NCI-H2107 treated with DMSO at 0.1 percent for 48 hours (cell line): Measurements from ENCODE around the gene TBX10.
"Not testable (repeated sequence)": the region's sequence is repeated elsewhere in the genome, so short reads cannot be mapped to it uniquely, and the experiment has no call there.

ENCODE experiments used
- DNase-seq: peaks from one replicate; lab custom pipeline; 2025; ENCODE audit not compliant: unreplicated experiment; lab: John Stamatoyannopoulos, UW

The TBX10 gene

DNA sequence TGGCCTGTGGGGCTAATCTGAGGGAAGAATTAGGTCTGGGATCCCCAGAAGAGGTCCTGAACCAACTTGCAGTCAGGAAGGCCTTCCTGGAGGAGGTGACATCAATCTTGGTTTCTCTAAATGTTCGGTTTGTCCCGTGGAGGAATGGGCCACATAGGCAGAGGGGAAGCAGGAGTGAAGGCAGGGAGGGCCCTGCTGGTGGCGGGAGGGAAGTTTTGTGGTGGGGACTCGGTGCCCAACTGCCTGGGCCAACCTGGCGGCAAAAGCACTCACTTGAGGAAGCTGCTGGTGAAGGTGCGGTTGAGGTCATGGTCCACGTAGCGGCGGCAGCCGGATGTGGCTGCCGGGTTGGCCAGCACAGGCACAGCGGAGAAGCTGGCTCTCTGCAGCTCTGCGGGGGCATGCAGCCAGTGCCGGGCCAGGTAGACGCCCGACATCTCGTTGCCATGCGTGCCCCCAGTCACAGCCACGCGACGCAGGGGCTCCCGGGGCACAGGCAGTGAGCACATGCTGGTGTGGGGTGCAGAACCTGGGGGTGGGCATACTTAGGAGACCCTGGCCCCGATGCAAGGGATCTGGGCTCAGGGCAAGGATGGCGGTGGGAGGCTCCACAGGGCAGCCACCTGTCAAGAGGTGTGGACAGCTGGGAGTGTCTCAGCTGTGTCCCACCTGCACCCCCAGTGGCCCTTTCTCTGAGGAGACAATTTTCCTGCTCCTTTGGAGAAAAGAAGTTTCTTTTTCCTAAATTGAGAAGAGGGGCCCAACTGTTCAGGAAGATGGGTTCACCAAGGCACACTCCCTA, 7.2 kb upstream of the TBX10 start:
- DNase-seq: no peak

DNA sequence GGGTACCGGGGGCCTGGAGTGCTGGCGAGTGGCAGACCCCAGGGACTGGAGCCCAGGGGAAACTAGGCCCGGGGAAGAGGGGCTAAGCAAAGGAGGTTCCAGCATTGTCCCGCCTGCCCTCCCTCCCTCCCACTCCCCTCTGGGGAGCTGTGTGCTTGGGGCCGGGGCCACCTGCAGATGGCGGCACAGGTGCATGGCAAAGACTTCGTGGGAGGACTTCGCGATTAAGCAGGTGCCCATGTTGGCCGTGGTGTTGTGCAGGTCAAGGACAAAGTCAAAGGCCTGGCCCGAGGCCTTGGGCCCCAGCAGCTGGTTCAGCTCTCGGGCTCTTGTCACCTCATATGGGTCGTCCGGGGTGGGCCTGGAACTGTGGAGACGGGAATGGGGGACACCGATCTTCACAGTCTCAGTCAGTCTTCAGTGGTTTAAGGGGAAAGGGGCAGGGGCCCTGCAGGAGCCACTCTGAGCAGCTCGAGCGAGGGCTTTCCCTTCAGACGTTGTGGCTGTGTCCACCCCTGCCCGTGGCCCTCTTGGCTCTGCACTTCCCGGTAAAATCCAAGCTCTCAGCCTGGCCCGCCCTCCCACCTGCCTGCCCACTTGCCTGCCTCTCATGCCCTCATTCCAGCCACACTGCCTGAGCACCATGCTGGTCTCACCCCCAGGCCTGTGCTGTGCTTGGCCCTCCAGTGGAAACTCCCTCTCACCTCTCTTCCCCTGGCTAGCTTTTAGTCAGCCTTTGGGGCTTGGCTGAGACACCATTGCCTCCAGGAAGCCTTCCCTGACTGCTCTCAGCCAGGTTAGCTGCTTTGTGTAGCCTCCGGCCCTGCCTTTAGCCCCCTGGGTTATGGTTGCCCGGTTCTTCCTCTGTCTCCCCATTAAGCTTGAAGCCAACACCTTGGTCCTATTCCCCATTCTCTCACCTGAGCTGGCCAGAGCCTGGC, 6.2 kb upstream of the TBX10 start:
- no peak for DNase-seq

DNA sequence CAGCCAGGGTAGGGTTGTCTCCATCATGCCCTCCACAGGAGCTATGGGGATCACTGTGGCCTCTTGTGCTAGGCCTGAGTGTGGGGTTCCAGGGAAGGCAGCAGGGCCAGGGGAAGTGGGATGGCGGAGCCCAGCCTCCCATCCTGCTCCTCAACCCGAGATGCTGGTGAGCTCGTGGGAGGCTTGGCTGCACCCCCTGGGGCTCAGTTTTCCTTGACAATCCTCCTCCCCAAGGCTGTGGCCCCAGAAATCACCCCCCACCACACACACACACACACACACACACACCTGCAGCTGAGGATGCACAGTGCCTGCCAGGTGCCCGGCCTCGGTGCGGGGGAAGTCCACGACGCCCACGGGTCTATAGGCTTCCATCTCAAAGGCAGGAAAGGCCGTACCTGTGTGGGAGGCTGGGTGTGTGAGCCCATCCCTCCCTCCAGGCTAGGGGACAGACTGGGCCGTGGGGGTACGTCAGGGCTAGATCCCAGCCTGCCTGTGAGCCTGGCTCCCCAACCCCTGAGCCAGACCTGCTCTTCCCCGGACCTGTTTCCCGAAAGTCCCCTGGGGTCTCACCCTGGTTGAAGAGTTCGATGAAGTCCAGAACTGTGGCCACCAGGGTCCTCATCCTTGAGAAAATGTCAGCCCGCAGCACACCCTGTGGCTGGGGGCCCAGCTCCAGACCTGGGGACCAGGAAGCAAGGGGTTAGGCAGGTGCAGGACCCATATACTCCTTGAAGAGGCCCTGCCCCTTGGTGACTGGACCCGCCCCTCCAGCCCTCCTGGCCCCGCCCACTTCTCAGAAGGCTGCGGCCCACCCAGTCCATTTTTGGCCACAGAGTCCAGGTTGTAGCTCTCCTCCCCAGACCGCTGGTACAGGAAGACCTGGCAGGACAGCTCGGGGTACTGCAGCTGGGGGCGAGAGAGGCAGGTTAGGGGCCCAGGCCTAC, 5.2 kb upstream of the TBX10 start:
- no peak for DNase-seq

DNA sequence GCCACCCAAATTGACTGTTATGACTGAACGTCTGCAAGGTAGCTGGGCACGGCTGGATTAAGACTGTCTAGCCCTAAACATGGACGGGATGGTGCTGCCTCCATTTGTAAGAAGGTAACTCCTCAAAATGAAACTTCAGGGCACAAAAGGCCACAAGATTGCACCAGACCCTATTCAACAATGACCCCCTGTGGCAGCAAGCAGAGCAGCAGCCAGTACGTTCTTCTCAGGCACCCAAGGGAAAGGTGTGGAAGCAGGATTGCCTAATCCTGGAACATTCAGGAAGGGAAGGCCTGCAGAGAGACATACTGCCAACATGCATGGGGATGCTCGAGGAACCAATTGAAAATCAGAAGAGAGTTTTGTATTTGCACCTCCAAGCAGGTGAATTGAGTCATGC, 4.5 kb upstream of the TBX10 start:
- DNase-seq: no peak

DNA sequence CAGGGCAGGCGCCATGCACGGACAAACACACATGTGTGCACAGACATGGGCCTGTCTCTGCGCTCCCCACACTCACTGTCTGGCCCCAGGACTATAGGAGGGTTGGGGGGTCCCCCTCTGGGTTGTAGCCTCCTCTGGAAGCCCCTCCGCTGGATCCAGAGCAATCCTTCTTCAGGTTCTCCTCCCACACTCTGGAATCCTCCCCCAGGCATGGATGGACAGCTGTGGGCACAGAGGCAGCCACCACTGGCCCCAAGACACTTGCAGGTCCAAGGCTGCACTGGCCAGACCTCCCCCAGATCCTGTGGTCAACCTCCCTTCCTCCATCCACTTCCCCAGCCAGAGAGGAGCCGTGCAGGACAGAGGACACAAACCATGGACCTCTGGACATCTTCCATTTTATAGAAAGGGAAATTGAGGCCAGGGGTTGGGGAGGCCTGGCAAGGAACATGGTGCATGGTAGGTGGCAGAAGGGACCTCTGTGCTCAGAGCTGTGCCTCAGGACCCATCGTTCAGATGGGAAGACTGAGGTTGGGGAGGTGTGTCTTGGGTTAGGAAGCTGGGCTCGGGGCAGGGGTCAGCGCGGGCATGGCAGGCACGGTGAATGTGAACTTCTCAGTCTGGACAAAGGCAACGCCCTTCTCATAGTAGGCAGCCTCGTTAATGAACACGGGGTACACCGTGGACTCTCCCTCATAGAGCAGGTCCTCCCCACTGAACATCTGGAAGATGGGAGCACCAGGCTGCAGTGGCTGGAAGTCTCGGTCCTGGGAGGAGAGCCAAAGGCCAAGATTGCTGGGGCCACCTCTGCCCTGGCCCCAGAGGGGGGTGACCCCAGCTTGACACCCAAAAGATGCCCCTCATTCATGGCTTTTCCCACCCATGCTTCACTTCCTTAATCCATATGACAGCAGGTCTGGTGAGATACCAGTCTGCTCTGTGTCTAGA, 2.9 kb upstream of the TBX10 start:
- DNase-seq: no peak

DNA sequence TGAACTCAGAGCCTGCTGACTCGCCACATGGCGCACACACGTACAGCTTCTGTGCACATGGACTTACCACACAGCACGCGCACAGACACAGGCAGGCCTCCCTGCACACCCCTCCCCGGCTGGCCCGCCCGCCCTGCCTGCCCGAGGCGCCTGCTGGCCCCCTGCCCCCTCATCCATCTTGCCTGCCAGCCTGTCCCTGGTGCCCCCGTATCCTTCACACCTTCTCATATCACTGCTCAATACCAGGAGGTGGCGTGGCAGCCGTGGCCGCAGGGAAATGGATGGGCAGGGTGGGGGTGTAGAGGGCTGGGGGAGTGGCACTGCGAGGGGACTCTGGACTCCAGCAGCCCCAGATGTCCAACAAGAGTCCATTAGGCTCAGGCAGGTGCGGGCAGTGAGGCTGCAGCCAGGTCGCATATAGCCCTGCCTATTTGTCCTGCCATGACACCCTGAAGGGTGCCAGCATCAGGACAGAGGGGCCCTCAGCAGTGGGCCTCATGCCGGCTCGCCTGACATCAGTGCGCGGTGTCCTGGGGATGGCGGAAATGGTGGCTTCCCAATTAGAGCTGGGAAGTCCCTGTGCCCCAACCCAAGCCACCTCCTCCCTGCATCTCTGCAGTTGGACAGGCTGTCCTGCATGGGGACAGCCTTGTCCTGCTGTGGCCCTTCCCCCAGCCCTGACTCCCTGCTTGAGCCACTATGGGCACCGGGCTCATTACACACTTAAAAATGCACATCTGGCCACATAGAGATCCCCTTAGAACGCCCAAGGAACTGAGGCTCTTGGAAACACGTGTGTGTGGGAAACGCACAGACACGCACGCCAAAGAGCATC, 2.0 kb upstream of the TBX10 start:
- no peak for DNase-seq

DNA sequence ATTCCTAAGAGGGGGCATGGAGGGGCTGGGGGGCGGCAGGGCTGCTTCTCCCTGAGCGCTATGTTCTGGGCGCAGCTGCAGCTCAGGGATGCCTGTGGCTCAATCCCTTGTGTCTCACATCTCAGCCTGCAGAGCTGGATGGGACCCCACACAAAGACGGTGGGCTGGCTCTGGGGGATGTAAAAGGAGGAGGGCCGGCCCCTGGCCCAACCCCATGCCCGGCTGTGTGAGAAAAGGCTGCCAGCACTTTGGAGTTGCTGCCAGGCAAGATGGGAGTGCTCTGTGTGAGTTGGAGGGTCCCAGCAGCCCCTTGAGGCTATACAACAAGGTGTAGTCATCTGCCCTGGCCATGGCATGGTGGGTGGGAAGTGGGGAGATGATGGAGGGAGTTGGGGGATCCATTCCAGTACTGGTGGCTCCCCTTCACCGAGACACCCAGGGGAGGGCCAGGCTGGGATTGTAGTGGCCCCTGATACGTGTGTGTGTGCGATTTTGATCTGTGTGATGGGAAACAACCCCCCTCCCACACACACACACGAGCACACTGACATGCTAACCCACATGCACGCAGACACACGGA, 1.3 kb upstream of the TBX10 start:
- no peak for DNase-seq

DNA sequence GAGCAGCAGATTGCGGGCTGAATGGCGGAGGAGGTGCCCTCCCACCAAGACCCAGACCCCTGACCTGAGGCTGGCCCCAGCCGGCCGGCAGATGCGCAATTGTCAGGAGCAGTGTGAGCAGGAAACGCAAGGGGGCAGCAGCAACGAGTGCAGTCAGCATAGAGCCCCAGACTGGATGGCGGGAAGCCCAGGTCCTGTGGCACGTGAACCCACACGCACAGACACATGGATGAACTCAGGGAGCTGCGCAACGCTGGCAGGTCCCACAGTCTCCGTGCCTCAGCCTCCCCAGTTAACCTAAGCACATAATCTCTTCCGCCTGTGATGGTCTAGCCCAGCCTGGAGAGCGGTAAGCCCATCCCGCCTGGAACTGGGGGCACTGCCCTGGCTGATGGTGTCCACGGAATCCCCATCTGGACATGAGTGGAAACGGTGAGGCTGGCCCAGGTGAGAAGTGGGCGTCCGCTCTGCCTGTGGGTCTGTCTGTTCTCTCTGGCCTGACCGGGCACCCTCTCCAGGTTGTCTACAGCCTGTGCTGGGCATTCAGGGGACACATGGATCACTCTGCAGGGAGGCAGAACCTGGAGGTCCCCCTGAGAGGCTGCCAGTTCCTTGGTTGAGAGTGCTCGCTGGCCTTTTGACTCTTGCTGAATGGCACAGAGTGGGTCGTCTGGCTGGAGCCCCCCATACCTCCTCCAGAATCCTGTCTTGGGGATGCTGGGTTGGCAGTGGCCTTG, 626 bp upstream of the TBX10 start:
- DNase-seq: no peak

DNA sequence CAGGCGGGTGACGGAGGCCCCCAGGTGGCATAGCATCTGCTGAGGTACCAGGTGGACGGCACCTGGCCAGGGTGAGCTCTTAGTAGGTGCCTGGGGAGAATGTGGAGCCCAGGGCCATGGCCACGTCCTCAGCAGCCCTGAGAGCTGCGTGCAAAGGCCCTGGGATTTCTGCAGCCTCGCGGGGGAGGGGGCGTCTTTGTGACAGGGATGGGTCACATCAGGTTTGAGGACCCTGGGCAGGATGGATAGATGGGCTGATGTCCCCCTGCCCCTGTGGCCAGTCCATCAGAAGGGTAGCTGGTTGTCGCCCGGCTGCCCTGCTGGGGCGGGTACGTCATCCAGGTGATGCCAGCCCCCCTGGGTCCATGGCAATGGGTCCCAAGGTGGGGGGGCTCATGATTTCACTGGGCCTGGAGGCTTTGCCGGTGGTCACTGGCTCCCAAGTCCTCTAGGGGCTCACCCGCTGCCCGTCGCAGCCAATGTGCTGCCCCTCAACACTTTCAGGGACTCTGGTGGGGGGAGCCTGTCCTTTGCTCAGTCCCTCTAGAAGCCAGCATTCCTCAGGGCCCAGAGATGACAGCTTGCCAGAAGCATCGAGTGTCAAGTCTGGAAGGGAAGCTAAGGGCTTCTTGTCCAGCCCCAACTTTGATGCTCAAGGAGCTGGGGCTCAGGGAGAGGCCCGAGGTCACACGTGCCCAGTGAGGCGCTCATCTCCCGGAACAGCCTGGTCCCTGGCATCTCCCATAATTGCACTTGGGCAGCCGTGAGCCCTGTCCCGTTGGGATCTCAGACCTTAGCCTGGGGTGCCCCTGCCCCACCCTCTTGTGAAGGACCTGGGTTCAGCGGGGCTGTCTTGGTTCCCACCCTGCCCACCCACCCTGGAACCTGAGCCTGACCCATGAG, 777 bp downstream of the TBX10 start:
- no peak for DNase-seq

DNA sequence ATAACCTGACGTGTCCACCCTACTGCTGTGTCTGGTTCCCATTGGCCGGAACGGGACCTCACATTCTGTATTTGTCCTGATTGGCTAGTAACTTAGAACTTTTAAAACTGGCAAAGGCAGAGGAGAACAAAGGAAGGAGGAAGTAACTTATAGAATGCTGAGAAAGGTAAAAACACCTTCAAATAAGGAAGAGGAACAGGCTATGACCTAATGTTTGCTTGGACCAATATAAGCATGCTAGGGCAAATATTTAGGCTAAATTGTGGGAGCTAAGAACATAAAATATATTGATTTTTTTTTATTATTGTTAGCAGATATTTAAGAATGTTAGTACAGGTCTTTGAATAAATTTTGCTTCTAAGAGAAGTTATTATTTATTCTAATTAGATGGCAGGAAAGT, 2.1 kb downstream of the TBX10 start:
- not testable (repeated sequence) for DNase-seq

DNA sequence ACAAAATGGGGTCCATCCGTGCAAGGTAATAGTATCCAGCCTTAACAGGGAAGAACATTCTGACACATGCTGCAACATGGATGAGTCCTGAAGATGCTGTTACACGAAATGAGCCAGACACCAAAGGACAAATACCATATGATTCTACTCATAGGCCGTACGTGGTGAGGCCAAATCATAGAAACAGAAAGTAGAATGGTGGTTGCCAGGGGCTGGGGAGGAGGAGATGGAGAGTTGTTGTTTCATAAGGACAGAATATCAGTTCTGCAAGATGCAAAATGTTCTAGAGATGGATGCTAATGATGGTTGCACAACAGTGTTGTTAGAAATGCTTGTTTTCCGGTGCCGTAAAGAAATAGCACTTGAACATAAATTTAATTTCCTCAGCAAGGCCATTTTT, 2.6 kb downstream of the TBX10 start:
- DNase-seq: no peak

DNA sequence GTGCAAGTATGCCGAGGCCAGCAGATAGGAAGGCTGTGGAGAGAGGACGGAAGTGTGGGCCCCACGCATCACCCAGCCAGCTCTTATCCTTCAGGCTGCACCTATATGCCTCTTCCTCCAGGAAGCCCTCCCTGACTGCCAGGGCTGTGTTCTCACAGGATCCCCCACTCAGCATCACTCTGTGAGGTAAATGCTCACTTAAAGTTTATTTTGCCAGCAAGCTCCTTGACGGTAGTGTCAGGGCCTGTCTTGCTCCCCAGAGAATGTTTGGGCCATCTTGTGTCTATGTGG, 4.4 kb downstream of the TBX10 start:
- DNase-seq: no peak

DNA sequence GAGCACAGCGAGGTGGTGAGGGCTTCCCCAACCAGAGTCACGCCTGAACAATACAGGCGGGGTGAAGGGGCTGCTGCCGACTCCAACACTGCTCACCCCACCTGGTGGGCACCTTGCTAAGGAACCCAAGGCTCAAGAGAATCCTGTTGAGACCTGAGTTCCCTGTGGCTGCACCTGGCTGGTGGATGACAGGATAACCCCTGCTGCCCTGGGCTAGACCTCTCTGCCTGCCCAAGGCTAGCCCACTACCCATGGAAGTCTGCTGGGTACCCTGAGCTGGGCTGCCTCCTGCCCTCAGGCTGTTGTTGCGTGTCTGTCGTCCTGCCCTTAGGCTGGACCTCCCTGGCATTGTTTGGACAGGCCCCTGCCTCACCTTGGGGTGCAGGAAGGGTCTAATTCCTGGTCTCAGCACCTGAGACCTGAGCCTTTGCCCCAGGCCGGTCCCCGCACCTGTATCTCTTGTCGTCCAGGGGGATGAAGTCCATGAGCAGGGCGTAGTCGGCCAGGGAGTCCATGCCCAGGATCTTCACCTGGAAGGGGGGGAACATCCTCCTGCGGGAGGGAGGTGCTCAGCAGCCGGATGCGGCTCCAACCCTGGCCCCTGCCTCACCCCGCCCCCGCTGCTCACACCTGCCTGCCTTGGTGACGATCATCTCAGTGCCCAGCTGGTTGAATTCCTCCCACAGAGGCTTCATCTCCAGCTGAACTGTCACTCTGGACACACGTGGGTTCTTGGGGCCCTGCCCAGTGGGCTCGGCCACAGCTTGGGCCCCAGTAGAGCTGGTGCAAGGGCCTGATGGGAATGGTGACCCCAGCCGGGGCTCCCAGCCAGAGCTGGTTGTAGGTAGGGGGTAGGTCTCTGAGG, 5.0 kb downstream of the TBX10 start:
- DNase-seq: no peak

DNA sequence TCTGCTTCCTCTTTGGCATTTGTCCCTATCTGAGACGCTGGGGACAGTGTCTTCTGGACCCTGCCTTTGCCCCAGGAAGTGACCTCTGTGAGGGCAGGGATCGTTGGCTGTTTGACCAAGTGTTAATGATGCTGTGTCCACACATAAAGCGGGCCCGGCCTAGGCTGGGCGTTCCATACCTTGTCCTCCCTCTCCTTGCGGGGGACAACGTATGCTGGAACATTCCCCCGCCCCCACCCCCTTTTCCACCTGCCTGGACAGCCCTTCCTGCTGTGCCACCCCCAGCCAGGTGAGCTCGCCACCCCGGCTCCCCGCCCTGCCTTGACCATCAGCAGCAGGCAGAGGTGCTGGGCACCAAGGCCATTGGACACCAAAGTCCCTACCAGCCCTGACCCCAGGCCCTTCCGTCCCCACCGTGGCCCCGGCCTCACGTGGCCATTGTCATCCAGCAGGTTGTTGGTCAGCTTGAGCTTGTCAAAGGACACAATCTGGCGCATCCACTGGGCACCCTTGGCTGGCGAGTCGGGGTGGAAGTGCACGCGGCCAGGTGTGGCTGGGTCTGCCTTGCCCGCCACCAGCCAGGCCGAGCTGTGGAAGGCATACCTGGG, 5.7 kb downstream of the TBX10 start:
- no peak for DNase-seq

DNA sequence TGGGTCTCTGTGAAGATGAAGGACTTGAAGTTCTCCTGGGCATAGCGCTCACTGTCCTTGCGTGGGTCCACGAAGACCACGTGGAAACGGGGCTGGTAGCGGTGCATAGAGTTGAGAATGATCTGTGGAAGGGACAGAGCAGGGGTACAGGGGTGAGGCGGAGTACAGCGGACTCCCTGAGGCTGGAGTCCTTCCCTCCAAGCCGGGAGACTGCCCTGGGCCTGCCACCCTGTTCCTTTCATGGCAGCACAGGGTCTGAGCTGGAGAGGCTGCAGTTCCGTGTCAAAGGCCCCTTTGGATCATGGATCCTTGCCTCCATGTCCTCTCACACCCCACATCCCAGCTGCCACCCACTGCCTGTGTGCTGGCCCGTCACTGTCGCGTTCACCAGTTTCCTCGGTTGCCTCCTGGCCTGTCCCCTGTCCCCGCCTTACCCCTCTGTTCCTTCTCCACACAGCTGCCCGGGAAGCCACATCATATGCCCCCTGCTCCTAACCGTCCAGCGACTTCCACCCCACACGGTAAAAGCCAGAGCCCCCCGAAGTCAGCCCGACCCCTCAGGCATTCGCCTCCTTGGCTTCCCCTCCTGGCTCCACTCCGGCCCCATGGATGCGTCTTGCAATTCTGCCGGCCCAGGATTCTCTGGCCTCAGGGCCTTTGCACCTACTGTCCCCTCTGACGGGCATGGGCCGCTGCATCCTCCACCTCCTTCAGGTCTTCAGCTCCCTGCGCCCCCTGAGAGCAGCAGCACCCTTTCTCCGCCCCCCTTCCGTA, 6.4 kb downstream of the TBX10 start:
- no peak for DNase-seq
